ENCODE results near the gene ITGA3. TPM values are rescaled to one million over a fixed set of nuclear protein-coding genes. Genes with fewer than 3 reads are reported as not detected.

Gene ITGA3
- total RNA-seq, 1 experiment from 2014 or later: 539 TPM

DNA sequence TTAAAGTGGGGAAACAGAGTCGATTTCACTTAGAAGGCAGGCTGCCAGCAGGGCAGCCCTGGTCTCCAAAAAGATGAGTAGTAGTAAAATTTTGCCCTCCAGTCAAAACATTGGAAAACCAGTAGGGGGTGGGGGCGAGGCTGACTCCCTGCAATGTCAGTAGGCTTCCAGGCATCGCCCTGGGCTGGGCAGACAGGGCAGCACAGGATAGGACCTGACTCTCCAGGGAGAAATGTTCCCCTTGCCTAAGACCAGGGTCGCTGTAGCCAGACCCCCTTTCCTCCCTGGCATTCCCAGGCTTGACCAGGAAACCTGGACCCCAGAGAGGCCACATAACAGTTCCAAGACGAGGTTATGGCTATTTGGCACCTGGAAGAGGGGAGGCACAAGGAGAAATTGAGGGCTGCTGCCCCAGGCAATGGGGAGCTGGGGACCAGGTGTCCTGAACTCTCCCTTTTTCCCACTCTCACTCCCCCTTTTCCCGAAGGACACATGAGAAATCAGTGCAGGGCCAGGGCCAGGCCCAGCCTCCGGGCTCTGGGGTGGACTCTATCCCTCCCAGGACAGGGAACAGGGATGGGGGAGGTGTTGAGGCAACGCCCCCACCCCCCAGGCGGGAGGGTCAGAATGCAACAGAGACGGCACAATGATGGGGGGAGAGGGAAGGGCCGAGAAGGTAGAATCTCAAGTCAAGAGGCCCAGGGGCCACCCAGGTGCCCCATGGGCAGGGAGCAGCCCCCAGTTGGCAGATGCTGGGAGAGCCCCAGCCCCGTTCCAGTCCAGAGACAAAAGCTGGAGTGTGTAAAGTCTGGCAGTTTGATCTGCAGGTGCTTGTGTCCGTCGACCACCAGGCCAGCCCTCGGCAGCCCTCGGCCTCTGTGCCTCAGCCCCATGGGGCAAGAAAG is 78.5 kb downstream of the ITGA3 start:
- CTCF ChIA-PET: no interaction called here
- peaks cover 26% of the 10 kb centered on the region for H3K27me3 Mint-ChIP-seq (ENCODE audit: unreplicated experiment)
- H3K4me3 Mint-ChIP-seq (ENCODE audit: low read depth, unreplicated experiment): no peak overlapping the region
- TF ChIP-seq, protein P1, sequence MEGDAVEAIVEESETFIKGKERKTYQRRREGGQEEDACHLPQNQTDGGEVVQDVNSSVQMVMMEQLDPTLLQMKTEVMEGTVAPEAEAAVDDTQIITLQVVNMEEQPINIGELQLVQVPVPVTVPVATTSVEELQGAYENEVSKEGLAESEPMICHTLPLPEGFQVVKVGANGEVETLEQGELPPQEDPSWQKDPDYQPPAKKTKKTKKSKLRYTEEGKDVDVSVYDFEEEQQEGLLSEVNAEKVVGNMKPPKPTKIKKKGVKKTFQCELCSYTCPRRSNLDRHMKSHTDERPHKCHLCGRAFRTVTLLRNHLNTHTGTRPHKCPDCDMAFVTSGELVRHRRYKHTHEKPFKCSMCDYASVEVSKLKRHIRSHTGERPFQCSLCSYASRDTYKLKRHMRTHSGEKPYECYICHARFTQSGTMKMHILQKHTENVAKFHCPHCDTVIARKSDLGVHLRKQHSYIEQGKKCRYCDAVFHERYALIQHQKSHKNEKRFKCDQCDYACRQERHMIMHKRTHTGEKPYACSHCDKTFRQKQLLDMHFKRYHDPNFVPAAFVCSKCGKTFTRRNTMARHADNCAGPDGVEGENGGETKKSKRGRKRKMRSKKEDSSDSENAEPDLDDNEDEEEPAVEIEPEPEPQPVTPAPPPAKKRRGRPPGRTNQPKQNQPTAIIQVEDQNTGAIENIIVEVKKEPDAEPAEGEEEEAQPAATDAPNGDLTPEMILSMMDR (IDR thresholded peaks at IDR 0.05; ENCODE audit: unreplicated experiment): no peak
- peaks cover 13% of the 10 kb centered on the region for H3K4me1 Mint-ChIP-seq (ENCODE audit: low read depth, unreplicated experiment)
- no peak overlapping the region for H3K27ac Mint-ChIP-seq (ENCODE audit: unreplicated experiment)
- intact Hi-C loops (cut with micrococcal nuclease; ENCODE audit: unreplicated experiment): no loop called here
- peak; percentile 29 for DNase-seq
- no peaks in the 10 kb centered on the region for H3K9me3 Mint-ChIP-seq (ENCODE audit: low read depth, unreplicated experiment)
- peaks cover 46% of the 10 kb centered on the region for H3K36me3 Mint-ChIP-seq (ENCODE audit: insufficient read depth, unreplicated experiment)
- BruUV-seq (replicated peaks): TSS peak; percentile 53

DNA sequence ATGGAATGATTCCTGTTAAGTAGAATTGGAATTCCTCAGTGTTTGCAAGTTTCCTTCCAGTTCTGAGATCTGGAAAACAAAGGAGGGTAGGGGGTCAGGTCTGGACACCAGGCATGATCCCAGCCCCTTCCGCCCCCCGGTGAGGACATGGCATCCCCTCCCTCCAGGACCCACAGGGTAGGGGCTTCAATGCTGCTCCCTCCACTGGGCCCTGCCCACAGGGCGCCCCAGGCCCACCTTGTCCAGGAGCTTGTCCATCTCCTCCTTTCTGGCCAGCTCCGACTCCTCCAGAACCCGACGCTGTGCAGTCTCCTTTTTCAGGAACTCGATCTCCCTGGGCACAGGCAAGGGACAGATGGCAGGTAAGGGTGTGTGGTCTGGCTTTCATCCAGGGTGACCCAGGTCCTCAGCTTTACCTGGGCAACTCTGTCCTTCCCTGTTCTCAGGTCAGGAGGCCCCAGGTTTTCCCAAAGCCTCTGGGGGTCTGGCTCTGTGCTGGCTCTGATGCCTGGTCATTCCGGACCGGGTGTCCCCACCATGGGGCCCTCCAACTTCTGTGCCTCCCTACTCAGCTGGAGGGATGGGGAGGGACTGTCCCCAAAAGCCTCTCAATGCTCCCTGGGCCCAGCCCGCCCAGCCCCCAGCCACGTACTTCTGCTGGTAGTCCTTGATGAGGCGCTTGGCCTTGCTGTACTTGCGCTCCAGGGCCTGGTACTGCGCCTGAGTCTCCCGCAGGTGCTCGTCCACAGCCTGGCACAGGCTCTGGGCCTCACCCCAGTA is 79.6 kb downstream of the ITGA3 start:
- Mint-ChIP-seq H3K27me3 (ENCODE audit: unreplicated experiment) (peaks cover 16% of the 10 kb centered on the region), H3K4me1 (ENCODE audit: low read depth, unreplicated experiment) (peaks cover 8% of the 10 kb centered on the region), H3K27ac (ENCODE audit: unreplicated experiment) (peak overlapping the region; percentile 37), H3K36me3 (ENCODE audit: insufficient read depth, unreplicated experiment) (peaks cover 56% of the 10 kb centered on the region), H3K9me3 (ENCODE audit: low read depth, unreplicated experiment) (no peaks in the 10 kb centered on the region), H3K4me3 (ENCODE audit: low read depth, unreplicated experiment) (no peak overlapping the region)
- TF ChIP-seq, protein P1 (IDR thresholded peaks at IDR 0.05; ENCODE audit: unreplicated experiment): no peak
- CTCF ChIA-PET: interaction anchor here (1.2 to 1.5 kb wide), 3 partner anchors 13 to 23 kb away, joined by 3 to 7 read pairs (median 4); no protein-coding TSS in a partner anchor
- BruUV-seq (replicated peaks): no TSS peak
- intact Hi-C loops (cut with micrococcal nuclease; ENCODE audit: unreplicated experiment): no loop called here
- DNase-seq: no peak

DNA sequence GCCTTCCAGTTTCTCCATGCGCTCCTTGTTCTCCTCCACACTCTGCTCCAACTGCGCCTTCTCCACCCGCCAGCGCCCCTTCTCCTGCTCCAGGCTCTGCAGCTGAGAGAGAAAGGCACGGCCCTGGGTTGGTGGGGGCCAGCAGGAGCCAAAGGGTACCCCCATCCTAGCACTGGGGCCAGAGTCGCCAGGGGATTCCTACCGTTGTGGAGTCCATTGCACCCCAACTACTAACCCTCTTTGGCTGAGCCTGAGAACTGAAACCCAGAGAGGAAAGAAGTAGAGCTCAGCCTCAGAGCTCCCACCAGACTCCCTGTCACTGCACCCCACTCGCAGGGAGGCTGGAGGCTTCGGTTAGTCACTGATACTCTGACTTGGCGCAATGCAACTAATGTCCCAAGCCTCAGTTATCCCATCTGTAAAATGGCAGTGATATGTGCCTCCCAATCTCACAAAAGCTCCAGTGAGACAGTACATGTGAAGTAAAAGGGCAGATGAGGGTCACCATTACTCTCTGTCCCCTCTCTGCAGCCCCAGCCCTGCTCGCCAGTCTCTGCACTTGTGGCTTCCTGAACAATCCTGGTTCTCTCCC is 80.3 kb downstream of the ITGA3 start:
- H3K4me3 Mint-ChIP-seq (ENCODE audit: low read depth, unreplicated experiment): no peak overlapping the region
- peaks cover 8% of the 10 kb centered on the region for H3K4me1 Mint-ChIP-seq (ENCODE audit: low read depth, unreplicated experiment)

DNA sequence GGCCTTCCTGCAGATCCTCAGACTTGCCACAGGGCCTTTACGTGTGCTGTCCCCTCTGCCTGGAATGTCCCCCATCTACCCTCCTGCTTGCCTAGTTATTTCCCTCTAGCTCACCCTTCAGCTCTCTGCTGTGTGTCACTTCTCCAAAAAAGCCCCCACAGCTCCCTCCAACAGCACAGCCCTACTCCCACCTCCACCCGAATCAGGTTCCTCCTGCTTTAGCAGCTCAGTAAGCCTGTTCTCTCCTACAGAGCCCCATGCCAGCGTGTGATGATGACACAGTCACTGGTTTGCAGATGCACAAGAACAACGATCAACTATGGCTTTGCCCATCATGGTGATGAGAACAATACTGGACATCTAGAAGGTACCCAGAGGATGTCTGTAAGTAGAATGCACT is 81.1 kb downstream of the ITGA3 start:
- H3K36me3 Mint-ChIP-seq (ENCODE audit: insufficient read depth, unreplicated experiment): peaks cover 71% of the 10 kb centered on the region
- CTCF ChIA-PET: interaction anchor here (0.6 to 1.5 kb wide), 4 partner anchors 11 to 56 kb away, joined by 3 to 7 read pairs (median 4); no protein-coding TSS in a partner anchor
- H3K4me1 Mint-ChIP-seq (ENCODE audit: low read depth, unreplicated experiment): peaks cover 8% of the 10 kb centered on the region
- no peak overlapping the region for H3K4me3 Mint-ChIP-seq (ENCODE audit: low read depth, unreplicated experiment)
- H3K27me3 Mint-ChIP-seq (ENCODE audit: unreplicated experiment): peaks cover under 1% of the 10 kb centered on the region
- intact Hi-C loops (cut with micrococcal nuclease; ENCODE audit: unreplicated experiment): no loop called here
- DNase-seq: no peak
- TF ChIP-seq, protein P1 (IDR thresholded peaks at IDR 0.05; ENCODE audit: unreplicated experiment): no peak
- H3K27ac Mint-ChIP-seq (ENCODE audit: unreplicated experiment): no peak overlapping the region
- no TSS peak for BruUV-seq (replicated peaks)
- no peaks in the 10 kb centered on the region for H3K9me3 Mint-ChIP-seq (ENCODE audit: low read depth, unreplicated experiment)

More for the DNA sequence above, 80.3 kb downstream of the ITGA3 start:
- Mint-ChIP-seq H3K27ac (ENCODE audit: unreplicated experiment) (no peak overlapping the region), H3K9me3 (ENCODE audit: low read depth, unreplicated experiment) (no peaks in the 10 kb centered on the region), H3K36me3 (ENCODE audit: insufficient read depth, unreplicated experiment) (peaks cover 63% of the 10 kb centered on the region), H3K27me3 (ENCODE audit: unreplicated experiment) (peaks cover 9% of the 10 kb centered on the region)
- TF ChIP-seq, protein P1 (IDR thresholded peaks at IDR 0.05; ENCODE audit: unreplicated experiment): no peak
- intact Hi-C loops (cut with micrococcal nuclease; ENCODE audit: unreplicated experiment): no loop called here
- CTCF ChIA-PET: interaction anchor here (0.6 to 1.5 kb wide), 4 partner anchors 12 to 56 kb away, joined by 3 to 7 read pairs (median 4); no protein-coding TSS in a partner anchor
- no peak for DNase-seq
- no TSS peak for BruUV-seq (replicated peaks)
